ENCODE data around the gene TMEM161B. TPM values are rescaled to one million over a fixed set of nuclear protein-coding genes. Genes with fewer than 3 reads are reported as not detected.

Gene TMEM161B
- total and polyA plus RNA-seq, 11 donors: 2.9 to 13.2 (median 9.3) TPM

DNA sequence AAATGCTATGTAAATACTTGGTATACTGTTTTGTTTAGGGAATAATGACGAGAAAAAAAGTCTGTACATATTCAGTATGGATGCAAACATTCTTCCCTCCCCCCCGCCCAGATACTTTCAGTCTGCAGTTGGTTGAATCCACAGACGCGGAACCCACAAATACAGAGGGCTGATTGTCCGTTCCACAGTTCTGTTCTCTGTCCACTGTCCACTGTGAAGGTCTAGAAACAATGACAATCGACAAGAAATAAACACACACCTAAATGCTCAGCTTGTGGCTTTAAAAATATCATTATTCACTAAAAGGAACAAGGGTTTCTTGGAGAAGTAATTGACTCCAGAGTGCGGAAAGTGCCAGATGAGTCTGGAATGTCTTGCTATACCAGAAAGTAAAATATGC is 109.1 kb downstream of the TMEM161B start:
- H3K4me3 ChIP-seq: no peak overlapping the region
- 73 to 82% (median 75%) methylated on average over 7 of the region's 7 CpGs for WGBS, 4 donors
- no peak overlapping the region for H3K27ac ChIP-seq
- intact Hi-C loops (cut with DNase I): no loop called here
- ATAC-seq (no peak), DNase-seq (no peak)
- no peaks in the 10 kb centered on the region for H3K36me3 ChIP-seq
- no peaks in the 10 kb centered on the region for H3K9me3 ChIP-seq
- no peaks in the 10 kb centered on the region for H3K4me1 ChIP-seq
- H3K27me3 ChIP-seq: peaks cover 0 to 18% (median 0%) of the 10 kb centered on the region in 9 donors
- TF ChIP-seq, protein P1, sequence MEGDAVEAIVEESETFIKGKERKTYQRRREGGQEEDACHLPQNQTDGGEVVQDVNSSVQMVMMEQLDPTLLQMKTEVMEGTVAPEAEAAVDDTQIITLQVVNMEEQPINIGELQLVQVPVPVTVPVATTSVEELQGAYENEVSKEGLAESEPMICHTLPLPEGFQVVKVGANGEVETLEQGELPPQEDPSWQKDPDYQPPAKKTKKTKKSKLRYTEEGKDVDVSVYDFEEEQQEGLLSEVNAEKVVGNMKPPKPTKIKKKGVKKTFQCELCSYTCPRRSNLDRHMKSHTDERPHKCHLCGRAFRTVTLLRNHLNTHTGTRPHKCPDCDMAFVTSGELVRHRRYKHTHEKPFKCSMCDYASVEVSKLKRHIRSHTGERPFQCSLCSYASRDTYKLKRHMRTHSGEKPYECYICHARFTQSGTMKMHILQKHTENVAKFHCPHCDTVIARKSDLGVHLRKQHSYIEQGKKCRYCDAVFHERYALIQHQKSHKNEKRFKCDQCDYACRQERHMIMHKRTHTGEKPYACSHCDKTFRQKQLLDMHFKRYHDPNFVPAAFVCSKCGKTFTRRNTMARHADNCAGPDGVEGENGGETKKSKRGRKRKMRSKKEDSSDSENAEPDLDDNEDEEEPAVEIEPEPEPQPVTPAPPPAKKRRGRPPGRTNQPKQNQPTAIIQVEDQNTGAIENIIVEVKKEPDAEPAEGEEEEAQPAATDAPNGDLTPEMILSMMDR (IDR thresholded peaks at IDR 0.05): no peak
- TF ChIP-seq POLR2A (IDR thresholded peaks at IDR 0.05): no peak

DNA sequence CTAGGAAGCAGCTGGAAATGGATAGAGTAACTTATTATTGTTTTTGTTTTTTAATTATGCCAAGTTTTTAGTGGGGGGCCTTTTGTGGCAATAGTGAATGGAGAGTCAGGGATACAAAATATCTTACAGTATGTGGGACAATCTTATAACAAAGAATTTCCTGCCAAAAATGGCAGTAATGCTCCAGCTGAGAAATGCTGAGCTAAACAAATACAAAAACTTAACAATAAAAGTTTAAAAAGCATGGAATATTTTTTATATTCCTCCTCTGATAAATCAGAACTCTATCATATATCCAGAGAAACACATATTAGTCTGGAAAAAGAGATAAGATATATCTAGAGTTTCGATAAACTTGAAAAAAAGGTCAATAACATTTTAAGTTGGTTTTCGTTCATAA is 110.6 kb downstream of the TMEM161B start:
- Histone ChIP-seq H3K27me3 (peaks cover 0 to 30% (median 5%) of the 10 kb centered on the region in 9 donors), H3K9me3 (no peaks in the 10 kb centered on the region), H3K36me3 (no peaks in the 10 kb centered on the region), H3K4me3 (no peak overlapping the region), H3K4me1 (no peaks in the 10 kb centered on the region), H3K27ac (no peak overlapping the region)
- DNase-seq: no peak
- WGBS, 4 donors: 82 to 87% (median 83%) methylated on average over 2 of the region's 2 CpGs
- intact Hi-C loops (cut with DNase I): no loop called here
- ATAC-seq: no peak
- TF ChIP-seq POLR2A (IDR thresholded peaks at IDR 0.05): no peak
- TF ChIP-seq, protein P1 (IDR thresholded peaks at IDR 0.05): no peak

DNA sequence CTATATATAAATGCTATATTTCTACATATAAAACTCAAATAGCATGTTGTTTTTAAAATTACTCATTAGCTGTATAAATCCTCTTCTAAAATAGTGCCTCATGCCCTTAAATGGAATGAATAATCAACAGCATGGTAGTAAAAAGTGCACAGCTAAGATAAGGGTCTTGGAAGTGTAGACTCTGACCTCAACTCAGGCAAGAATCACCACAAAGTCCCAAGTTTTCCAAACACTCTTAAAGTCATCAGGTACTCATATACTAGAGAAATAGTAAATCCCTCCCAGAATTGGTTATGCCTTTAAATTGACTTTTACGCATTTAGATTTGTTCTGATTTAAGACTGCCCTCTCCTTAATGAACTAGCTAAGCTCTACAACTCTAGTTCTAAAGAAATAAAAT is 113.8 kb downstream of the TMEM161B start:
- no peaks in the 10 kb centered on the region for H3K36me3 ChIP-seq
- H3K9me3 ChIP-seq: peaks cover 0 to 14% (median 3%) of the 10 kb centered on the region in 12 donors
- no peak for DNase-seq
- ATAC-seq: no peak
- 96 to 98% (median 97%) methylated on average over 1 of the region's 1 CpG for WGBS, 4 donors
- intact Hi-C loops (cut with DNase I): no loop called here
- TF ChIP-seq POLR2A (IDR thresholded peaks at IDR 0.05): no peak
- TF ChIP-seq, protein P1 (IDR thresholded peaks at IDR 0.05): no peak
- H3K27me3 ChIP-seq: peaks cover 0 to 32% (median 5%) of the 10 kb centered on the region in 9 donors
- H3K27ac ChIP-seq: no peak overlapping the region
- H3K4me1 ChIP-seq: no peaks in the 10 kb centered on the region
- no peak overlapping the region for H3K4me3 ChIP-seq

DNA sequence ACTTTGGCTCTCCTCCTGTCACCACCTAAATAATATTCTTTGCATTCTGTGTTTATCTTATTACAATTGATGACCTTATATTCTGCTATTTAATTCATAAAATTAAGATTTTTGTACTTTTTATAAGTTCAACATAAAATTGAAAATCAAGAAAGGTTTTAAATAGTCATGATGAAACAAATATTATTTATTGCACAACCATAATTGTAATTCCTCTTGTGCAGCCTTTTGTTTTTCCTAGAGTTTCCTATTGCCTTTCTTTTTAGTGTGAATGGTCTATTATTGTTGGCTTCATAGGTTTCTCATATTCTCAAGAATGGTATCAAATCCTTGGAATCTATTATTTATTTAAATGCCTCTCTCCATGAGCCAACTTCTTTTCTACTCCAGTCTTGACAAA is 117.9 kb downstream of the TMEM161B start:
- no peak overlapping the region for H3K27ac ChIP-seq
- TF ChIP-seq, protein P1 (IDR thresholded peaks at IDR 0.05): no peak
- peaks cover 0 to 14% (median 3%) of the 10 kb centered on the region in 12 donors for H3K9me3 ChIP-seq
- H3K4me3 ChIP-seq: no peak overlapping the region
- DNase-seq (no peak), ATAC-seq (no peak)
- H3K36me3 ChIP-seq: no peaks in the 10 kb centered on the region
- H3K27me3 ChIP-seq: peaks cover 0 to 45% (median 11%) of the 10 kb centered on the region in 9 donors
- intact Hi-C loops (cut with DNase I): no loop called here
- H3K4me1 ChIP-seq: peaks cover 0 to 3% (median 0%) of the 10 kb centered on the region in 12 donors

All from heart left ventricle (tissue), 16 donors.